HG02943 (cell line): Measurements from ENCODE around the gene PALLD.

ENCODE experiments used
- ATAC-seq: cut with Tn5 transposase; IDR thresholded peaks from one replicate; pipeline ENCODE4 v1.9.1; 2021; ENCODE audit warnings: mild to moderate bottlenecking, low read depth, moderate library complexity; ENCODE audit not compliant: unreplicated experiment

Gene PALLD

DNA sequence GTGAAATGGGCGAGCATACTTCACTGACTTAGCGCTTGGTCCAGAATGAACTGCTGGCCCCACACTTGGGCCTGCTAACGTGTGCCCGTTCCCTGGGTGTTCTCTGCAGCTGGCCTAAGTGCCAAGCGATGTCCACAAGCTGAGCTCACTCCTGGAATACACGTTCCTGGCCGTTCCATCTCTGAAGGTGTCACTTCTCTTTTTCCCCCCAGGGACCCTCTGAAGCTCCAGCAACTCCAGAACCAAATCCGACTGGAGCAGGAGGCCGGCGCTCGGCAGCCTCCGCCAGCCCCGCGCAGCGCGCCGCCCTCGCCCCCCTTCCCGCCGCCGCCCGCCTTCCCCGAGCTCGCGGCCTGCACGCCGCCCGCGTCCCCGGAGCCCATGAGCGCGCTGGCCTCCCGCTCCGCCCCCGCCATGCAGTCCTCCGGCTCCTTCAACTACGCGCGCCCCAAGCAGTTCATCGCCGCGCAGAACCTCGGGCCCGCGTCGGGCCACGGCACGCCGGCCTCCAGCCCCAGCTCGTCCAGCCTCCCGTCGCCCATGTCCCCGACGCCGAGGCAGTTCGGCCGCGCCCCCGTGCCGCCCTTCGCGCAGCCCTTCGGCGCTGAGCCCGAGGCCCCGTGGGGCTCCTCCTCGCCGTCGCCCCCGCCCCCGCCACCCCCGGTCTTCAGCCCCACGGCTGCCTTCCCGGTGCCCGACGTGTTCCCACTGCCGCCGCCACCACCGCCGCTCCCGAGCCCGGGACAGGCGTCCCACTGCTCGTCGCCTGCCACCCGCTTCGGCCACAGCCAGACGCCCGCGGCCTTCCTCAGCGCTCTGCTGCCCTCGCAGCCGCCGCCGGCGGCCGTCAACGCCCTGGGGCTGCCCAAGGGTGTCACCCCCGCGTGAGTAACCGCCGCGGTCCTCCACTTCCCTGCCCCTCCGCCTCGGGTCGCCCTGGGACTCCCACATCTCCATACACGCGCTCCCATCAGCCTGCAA is 380.9 kb downstream of the PALLD start:
- ATAC-seq, result peak; percentile 37

DNA sequence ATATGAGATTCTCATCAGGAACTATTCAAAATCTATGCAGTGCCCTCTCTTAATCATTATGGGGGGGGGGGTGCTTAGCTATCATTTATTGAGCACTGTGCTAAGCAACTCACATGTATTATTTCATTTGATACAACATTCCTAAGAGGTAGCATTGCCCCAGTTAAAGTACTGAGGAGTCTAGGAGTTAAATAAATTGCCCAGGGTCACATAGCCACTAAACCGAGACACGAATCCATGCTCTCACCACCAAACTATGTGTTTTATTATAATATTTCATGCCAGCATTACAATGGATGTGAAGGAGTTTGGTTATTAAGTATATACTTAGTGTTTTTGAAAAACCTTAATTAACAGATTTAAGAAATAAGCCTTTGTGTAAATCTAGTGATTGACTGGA is 381.8 kb downstream of the PALLD start:
- no peak for ATAC-seq

DNA sequence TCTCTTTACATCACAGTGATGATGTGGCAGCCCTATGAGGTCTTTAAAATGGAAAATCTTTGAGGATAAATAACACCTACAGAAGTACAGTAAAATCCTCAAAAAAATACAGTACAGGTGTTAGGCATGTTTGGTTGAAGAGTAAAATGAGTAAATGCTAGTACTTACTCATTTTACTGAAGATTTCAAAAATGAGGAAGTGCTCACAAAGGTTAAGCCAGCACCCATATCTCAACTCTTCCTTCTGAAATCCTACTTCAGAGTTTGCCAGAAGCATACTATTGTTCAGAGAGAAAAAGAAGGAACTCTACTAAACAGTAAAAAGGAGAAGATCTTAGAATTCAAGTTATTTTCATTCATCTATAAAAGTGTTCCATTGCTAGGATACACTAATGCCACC is 382.3 kb downstream of the PALLD start:
- ATAC-seq, result no peak

DNA sequence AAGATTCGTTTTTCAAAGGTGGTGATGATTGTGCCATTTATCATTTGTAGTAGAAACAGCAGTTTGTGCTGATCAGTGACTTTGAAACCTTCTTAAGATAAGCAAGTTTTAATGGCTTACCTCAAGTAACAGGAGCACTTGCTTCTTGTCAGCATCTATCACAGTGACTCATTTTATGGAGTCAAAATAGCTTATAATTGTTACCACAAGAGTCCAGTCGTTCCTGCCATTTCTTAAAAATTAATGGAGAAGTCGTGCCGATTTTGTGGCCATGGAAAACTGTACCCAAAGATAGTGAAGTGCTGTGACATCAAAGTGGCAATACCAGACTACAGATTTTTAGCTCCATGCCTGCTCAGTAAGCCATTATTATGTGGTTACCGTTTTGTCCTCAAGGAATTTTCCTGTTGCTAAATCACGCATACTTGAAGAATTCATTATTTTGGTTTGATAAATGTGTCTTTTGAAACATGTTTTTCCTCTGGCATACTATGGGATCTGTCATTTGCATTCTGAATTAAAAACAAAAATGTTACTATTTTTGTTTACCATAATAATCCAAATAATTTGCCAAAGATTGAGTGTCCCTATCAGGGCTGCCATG is 383.3 kb downstream of the PALLD start:
- ATAC-seq, result no peak

DNA sequence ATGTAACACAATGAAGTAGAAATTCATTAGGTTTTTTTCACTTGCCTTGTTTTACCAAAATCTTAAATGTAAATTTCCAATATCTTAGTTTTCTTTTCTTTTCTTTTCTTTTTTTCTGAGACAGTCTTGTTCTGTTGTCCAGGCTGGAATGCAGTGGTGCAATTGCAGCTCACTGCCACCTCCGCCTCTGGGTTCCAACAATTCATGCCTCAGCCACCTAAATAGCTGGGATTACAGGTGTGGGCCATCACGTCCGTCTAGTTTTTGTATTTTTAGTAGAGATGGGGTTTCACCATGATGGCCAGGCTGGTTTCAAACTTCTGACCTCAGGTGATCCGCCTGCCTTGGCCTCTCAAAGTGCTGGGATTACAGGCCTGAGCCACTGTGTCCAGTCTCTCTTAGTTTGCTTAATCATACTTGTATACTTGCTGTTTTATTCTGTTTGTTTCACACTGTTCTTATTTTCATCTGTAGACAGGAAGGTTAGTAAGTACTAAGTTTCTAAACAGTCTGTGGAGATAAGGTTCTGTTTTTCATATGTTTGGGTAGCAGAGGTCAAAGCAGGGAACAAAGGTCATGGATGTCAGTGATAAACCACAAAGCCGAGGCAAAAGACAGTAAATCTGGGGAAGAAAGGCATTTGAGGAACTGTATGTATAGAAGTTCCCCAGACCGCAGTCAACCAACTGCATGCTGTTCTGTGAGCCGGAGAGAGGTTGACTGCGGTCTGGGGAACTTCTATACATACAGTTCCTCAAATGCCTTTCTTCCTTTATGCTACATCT is 384.2 kb downstream of the PALLD start:
- peak; percentile 51 for ATAC-seq

DNA sequence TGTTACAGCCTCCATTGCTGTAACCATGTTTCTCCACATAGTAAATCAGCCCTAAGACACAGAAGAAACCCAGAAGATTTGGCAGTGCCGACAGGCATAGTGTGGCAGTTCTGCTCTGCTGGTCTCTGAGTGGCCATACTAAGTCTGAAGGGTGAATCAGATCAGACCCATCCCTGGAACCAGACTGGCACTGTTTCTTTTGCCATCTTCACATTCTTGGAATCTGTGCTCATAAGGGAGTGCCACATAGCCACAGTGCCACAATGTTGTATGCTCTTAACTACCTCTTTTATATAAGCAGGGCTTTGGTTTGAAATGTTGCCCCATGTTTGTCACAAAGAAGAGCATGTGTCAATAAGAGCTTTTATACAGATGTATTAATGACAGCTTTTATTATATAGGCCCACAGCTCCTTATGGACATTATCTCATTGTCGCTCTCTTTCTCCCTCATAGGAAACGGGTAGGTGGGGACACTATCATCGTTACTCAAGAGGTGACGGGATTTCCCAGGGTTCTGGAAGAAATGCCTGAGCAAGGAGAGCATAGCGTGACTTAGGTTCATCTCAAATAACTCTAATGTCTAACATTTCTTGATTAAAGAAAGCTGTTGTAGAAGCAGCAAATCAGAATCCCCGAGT is 385.0 kb downstream of the PALLD start:
- peak; percentile 3 for ATAC-seq

DNA sequence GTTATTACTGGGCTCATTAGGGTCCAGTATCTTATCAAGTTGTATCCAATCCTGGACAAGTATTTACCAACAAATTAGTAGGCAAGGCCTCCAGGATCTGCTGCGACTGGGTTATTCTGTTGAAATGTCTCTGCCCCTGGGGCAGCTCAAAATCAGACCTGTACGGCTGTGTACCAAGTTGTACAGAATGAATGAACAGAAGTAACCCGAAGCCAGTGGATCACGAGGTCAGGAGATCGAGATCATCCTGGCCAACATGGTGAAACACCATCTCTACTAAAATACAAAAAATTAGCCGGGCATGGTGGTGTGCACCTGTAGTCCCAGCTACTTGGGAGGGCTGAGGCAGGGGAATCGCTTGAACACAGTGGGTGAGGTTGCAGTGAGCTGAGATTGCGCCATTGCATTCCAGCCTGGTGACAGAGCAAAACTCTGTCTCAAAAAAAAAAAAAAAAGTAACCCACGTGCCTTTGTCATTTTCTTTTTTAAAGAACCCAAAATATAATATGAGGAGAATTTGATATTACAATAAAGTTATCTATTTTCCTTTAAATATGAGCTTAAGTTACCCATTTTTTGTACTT is 385.9 kb downstream of the PALLD start:
- ATAC-seq, result no peak

DNA sequence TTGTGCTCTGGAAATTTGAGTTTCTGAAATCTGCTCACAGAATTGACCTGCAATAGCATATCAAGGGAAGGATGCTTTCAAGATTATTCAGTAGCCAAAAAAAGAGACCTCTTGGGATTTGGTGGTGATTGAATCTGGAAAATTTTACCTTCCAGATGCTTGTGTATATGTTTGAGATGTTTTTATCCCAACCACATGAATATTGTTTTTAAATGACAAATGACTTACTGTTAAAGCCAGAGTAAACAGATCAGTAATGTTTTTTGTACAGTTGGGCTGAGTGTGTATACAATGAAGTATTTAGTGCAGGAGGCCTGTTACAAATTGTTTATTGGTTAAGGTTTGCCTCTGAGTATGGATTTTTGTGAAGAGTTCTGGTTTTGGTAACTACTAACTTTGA is 386.7 kb downstream of the PALLD start:
- no peak for ATAC-seq

DNA sequence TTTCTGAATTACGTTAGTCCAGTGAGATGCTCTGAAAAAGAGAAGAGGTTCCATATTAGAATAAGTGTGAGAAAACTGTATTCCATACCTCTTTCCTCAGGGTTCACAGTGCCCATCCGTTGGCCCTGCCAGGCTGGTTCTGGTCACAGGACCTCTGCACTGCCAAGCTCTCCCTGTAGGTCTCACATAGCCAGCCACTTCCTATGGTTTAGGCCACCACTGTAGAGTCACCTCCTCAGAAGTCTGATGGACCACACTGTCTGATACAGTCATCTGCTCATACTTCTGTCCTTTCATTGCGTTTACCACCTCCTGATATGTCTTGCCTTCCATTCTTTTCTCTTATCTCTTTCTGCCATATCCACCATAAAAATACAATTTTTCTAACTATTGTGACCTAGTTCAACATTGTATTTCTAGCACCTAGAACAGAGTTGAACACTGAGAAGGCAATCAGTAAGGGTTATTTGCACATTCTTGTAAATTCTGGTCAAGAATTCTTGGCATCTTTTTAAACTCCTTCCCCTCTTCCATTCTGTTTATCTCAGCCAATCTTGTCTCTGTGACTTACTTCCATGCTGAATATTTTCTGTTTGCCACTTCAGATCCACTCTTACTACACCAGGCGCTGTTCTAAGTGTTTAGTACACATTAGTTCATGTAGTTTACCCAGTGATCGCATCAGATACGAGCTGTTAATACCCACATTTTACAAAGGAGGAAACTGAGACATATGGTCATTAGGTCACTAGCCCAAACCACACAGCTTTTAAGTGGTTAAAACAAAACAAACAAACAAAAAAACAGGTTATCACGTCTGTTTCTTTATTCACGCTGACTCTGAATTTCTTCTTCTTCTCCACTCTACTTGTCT is 387.6 kb downstream of the PALLD start:
- ATAC-seq, result no peak

DNA sequence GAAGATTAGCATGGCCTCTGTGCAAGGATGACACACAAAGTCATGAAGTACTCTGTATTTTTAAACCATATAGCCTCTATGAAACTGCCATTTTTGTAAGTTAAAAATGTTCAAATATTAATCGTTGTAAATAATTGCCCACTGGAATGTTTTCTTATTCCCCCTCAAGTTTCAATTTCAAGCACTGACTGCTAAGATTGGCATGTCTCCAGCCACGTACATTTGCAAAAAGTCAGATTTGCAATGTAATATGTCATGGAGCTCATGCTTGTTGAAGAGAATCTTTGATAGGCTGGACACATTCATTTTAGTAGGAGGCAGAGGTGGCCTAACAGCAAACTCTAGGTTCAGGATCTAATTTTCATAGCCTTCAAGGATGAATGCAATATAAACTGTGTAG is 388.5 kb downstream of the PALLD start:
- no peak for ATAC-seq

DNA sequence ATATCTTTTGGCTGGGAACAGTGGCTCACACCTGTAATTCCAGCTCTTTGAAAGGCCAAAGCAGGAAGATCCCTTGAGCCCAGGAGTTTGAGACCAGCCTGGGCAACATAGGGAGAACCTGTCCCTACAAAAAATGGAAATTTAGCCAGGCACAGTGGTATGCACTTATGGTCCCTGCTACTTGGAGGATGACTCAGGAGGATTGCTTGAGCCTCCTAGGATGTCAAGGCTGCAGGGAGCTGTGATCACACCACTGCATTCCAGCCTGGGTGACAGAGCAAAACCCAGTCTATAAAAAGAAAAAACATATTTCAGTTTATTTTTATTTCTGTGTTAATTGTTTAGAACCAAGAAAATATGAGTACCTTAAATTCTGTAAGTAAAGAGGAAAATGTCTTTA is 389.5 kb downstream of the PALLD start:
- no peak for ATAC-seq

DNA sequence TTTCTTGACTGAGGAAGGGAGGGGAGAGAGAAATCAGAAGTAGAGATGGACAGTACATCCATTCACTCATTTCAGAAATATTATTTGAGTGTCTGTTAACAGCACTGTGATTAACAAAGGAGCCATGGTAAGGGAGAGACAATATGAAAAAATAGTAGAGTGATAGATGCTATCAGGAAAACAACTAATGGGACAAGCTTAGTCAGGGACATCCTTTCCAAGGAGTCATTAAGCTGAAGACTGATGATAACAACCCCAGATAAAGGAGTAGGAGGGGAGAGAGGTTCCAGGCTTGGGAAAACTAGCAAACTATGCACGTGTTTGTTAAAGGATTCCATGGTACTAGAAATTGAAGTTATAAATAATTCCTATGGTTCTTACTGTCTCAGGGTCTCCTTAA is 391.0 kb downstream of the PALLD start:
- no peak for ATAC-seq

DNA sequence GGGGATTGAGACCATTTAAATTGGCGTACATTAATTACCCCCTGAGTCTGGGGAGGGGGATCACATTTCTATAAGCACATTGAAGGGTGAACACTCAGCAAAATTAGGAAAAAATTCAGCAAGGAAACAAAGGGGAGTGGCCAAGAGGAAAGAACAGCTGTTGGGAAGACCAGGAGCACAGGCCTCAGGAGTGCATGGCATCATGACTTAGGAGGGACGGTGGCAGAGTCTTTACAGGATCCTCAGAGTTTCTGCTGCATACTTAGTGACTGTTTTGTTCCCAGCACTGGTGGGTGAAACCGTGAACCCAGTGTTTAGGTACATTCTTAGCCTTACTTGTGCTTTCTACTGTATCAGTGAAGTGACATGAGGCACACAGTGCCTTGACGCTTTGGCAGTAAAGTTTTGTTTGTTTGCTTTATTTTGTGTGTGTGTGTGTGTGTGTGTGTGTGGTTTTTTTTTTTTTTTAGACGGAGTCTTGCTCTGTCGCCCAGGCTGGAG is 391.9 kb downstream of the PALLD start:
- no peak for ATAC-seq

DNA sequence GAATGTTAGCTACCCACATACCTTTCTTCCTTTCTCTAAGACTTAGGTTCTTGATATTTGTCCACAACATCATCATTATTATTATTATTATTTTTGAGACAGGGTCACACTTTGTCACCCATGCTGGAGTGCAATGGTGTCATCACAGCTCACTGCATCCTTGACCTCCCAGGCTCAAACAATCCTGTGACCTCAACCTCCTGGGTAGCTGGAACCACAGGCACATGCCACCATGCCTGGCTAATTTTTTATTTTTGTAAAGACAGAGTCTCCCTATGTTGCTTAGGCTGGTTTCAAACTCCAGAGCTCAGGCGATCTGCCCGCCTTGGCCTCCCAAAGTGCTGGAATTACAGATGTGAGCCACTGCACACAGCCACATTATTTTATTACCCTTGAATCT is 394.2 kb downstream of the PALLD start:
- no peak for ATAC-seq

DNA sequence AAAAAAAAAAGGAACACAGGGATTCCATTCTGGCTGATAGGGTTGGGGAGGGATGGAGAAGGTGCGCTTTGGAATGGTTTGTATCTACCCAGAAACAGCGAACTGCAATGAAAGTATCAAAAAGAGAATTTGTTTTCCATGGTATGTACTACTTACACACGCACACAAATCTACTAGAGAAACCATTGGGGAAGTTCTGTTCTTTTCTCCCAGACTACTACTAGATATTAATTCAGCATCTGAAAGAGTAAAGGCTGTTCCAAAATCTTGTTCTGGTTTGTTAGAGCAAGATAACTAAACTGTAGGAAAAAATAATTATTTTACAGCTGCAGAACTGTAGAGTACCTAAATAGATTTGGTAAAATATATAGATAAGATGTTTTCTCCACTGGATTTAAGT is 394.8 kb downstream of the PALLD start:
- ATAC-seq, result no peak

DNA sequence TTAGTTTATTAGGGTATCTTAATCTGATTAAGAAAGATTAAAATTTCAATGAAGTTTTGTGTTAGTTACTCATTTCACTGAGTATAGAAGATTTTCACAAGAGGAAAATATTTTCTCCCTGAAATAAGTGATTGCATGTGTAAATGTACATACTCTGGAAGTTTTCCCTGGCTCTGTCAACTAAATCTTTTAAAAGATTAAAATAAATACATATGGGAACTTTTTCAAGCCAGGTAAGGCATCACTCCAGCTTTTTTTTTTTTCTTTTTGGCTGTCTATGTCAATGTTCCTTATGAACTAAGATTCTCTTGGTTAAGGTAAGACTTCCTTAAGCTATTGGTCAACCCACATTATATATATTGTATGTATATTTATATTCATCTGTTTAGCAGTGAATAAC is 395.6 kb downstream of the PALLD start:
- no peak for ATAC-seq

DNA sequence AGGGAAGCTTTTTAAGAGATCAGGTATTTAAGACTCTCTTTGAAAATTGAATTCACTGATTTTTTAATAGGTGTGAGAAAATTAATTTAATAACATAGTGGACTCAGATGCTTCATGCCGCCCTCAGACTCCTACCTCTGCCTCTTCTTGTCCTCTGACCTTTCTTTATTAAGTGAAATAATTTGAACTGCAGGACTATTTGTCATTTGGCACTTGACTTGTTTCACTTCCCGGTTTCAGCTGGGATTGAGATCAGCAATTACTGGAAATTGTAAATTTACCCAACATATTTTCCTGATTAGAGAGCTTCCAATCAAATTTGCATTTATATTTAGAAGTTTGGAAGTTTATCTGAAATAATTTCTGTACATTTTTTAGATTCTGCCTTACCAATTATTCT is 396.4 kb downstream of the PALLD start:
- no peak for ATAC-seq

DNA sequence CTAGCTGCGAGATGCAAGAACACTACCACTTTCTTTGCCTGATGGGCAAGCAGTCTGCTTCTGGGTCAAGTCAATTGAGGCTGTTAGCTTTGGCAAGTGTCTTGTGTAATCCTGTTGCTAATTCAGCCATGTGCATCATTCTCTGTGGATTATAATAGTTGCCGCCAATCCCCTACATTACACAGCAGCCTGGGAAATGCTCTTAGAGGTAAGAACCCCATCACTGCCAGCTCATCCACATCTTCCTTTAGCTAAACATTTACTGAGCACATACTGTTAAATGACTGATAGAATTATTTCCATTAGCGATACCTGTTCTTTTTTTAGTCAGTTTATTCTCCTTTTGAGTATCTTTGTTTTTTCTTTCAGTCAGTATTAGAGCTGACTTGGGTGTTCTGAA is 397.0 kb downstream of the PALLD start:
- no peak for ATAC-seq

DNA sequence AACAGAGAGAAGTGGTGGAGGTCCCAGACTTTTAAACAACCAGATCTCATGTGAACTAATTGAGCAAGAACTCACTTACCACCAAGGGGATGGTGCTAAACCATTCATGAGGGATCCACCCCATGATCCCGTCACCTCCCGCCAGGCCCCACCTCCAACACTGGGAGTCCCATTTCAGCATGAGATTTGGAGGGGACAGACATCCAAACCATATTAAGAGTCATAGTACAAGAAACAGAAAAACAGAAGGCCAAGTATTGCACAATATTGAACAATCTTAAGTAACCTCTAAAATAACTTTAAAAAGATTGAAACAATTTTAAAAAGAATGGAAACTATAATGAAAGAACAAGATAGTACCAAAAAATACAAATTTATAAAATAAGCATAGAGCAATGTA is 403.2 kb downstream of the PALLD start:
- ATAC-seq, result no peak
